GM11168 (cell line): ENCODE data around the gene PIGN.

Experiments
- in situ Hi-C: fragments of 300-500 bp; cut with MboI; formaldehyde crosslinking; loops from one replicate; pipeline ENCODE4 v1.12.0; 2022; ENCODE audit warnings: low sequenced_read_pairs; ENCODE audit not compliant: unreplicated experiment

PIGN gene

GRCh38 chr18:62126737-62127136, 60.1 kb downstream of the PIGN start:
- in situ Hi-C loops = loop anchor here (25.0 kb wide), 1 partner anchor 539 kb away; no protein-coding TSS in a partner anchor

- in situ Hi-C loops = loop anchor here (25.0 kb wide), 1 partner anchor 538 kb away; no protein-coding TSS in a partner anchor
These were observed 61.2 kb downstream of the PIGN start for GRCh38 chr18:62125702-62126101.

- in situ Hi-C loops = no loop called here
These were observed 64.5 kb downstream of the PIGN start for GRCh38 chr18:62122330-62122729.

GRCh38 chr18:62119884-62120283, 67.0 kb downstream of the PIGN start:
- in situ Hi-C loops = no loop called here

GRCh38 chr18:62118328-62118727, 68.5 kb downstream of the PIGN start:
- in situ Hi-C loops = no loop called here

- in situ Hi-C loops = no loop called here
These were observed 77.2 kb downstream of the PIGN start for GRCh38 chr18:62109676-62110075.

- in situ Hi-C loops = no loop called here
These were observed 79.0 kb downstream of the PIGN start for GRCh38 chr18:62107881-62108280.

GRCh38 chr18:62106271-62106670, 80.6 kb downstream of the PIGN start:
- in situ Hi-C loops = no loop called here

- in situ Hi-C loops = no loop called here
These were observed 81.5 kb downstream of the PIGN start for GRCh38 chr18:62105376-62105775.

- in situ Hi-C loops = no loop called here
These were observed 84.6 kb downstream of the PIGN start for GRCh38 chr18:62102221-62102620.

- in situ Hi-C loops = no loop called here
These were observed 85.5 kb downstream of the PIGN start for GRCh38 chr18:62101321-62101721.

GRCh38 chr18:62098960-62099359, 87.9 kb downstream of the PIGN start:
- in situ Hi-C loops = no loop called here

- in situ Hi-C loops = no loop called here
These were observed 89.2 kb downstream of the PIGN start for GRCh38 chr18:62097698-62098097.

GRCh38 chr18:62091487-62092120, 95.3 kb downstream of the PIGN start:
- in situ Hi-C loops = no loop called here

GRCh38 chr18:62089174-62089573, 97.7 kb downstream of the PIGN start:
- in situ Hi-C loops = no loop called here

- in situ Hi-C loops = no loop called here
These were observed 98.7 kb downstream of the PIGN start for GRCh38 chr18:62088156-62088555.

- in situ Hi-C loops = no loop called here
These were observed 101.1 kb downstream of the PIGN start for GRCh38 chr18:62085756-62086155.

- in situ Hi-C loops = no loop called here
These were observed 105.0 kb downstream of the PIGN start for GRCh38 chr18:62081761-62082294.

- in situ Hi-C loops = no loop called here
These were observed 105.6 kb downstream of the PIGN start for GRCh38 chr18:62081248-62081647.

GRCh38 chr18:62080172-62080900, 106.5 kb downstream of the PIGN start:
- in situ Hi-C loops = no loop called here

- in situ Hi-C loops = no loop called here
These were observed 113.2 kb downstream of the PIGN start for GRCh38 chr18:62073461-62074281.
